IMR-90 (cell line): ENCODE results near the gene TALDO1.

Experiments used
- MAFK ChIP-seq: IDR thresholded peaks from 2 replicates; pipeline ENCODE4 v1.6.1; 2012; ENCODE audit warnings: low read depth, low read length, improper control_type of control experiment
- MXI1 ChIP-seq: IDR thresholded peaks from 2 replicates; pipeline ENCODE4 v1.6.1; 2012; ENCODE audit warnings: low read depth, mild to moderate bottlenecking, low read length, moderate library complexity, borderline replicate concordance
- POLR2A ChIP-seq: IDR thresholded peaks from 2 replicates; pipeline ENCODE4 v1.6.1; 2012; ENCODE audit warnings: mild to moderate bottlenecking, low read depth, low read length
- RAD21 ChIP-seq: IDR thresholded peaks from 2 replicates; pipeline ENCODE4 v1.6.1; 2012; ENCODE audit warnings: low read length, improper control_type of control experiment
- TF ChIP-seq, protein P1 (sequence below): fragments of 150-350 bp; IDR thresholded peaks from 2 replicates; pipeline ENCODE4 v1.6.1; 2017; ENCODE audit warnings: mild to moderate bottlenecking, antibody characterized with exemption, low read length, low read depth
- TF ChIP-seq, protein P2 (sequence below): conservative IDR thresholded peaks from 2 replicates; pipeline ENCODE4 v1.5.1; 2012; ENCODE audit warnings: mild to moderate bottlenecking, low read depth, low read length, improper control_type of control experiment

DNA sequence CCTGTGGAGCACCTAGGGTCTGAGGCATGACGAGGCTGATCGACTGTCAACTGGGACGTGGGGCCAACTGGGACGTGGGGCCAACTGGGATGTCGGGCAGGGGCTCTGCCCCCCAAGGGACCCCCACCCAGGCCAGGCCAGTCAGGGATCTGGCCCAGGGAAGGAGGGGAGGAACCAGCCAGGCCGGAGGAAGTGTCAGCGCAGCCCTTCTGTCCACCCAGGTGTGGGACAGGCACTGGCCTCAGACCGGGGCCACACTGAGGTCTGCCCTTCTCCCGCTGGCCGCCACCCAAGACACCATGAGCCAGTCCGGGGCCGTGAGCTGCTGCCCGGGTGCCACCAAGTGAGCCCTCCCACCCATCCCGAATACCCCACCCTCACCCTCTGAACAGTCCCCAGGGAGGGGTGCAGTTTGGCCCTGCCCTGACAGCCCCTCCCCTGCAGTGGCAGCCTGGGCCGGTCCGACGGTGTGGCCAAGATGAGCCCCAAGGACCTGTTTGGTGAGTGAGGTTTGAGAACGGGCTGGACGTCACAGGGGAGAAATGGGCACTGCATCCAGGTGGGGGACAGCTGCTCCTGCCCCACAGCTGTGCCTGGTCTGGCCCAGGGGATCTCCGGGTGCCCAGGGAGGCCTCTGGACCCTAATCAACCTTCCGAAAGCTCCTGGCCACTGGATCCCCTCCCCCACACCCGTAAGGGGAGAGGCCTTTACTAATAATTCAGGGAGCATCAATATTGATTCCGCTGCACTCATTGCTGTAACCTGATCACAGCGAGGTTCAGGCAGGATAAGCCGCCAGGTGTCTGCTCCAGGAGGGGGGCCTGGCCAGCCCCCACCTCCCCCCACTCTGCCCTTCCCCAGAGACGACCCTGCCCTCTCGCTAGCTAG, 37.9 kb upstream of the TALDO1 start:
- TF ChIP-seq MXI1 (no peak), POLR2A (no peak), MAFK (no peak), RAD21 (no peak)
- TF ChIP-seq, protein P1, sequence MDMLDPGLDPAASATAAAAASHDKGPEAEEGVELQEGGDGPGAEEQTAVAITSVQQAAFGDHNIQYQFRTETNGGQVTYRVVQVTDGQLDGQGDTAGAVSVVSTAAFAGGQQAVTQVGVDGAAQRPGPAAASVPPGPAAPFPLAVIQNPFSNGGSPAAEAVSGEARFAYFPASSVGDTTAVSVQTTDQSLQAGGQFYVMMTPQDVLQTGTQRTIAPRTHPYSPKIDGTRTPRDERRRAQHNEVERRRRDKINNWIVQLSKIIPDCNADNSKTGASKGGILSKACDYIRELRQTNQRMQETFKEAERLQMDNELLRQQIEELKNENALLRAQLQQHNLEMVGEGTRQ: no peak
- TF ChIP-seq, protein P2, sequence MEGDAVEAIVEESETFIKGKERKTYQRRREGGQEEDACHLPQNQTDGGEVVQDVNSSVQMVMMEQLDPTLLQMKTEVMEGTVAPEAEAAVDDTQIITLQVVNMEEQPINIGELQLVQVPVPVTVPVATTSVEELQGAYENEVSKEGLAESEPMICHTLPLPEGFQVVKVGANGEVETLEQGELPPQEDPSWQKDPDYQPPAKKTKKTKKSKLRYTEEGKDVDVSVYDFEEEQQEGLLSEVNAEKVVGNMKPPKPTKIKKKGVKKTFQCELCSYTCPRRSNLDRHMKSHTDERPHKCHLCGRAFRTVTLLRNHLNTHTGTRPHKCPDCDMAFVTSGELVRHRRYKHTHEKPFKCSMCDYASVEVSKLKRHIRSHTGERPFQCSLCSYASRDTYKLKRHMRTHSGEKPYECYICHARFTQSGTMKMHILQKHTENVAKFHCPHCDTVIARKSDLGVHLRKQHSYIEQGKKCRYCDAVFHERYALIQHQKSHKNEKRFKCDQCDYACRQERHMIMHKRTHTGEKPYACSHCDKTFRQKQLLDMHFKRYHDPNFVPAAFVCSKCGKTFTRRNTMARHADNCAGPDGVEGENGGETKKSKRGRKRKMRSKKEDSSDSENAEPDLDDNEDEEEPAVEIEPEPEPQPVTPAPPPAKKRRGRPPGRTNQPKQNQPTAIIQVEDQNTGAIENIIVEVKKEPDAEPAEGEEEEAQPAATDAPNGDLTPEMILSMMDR: no peak
